GM13976 (cell line): ENCODE data around the gene METTL1.
"Not testable (repeated sequence)": the region's sequence is repeated elsewhere in the genome, so short reads cannot be mapped to it uniquely, and the experiment has no call there.

ENCODE experiments used
- DNase-seq: peaks from one replicate; pipeline ENCODE4 v3.0.0; 2012; ENCODE audit warnings: low spot score
- in situ Hi-C: fragments of 300-500 bp; cut with MboI; formaldehyde crosslinking; loops from one replicate; pipeline ENCODE4 v1.12.0; 2022; ENCODE audit warnings: low sequenced_read_pairs, mixed read lengths, inconsistent platforms; ENCODE audit not compliant: unreplicated experiment
- TF ChIP-seq, protein P1 (sequence below): IDR thresholded peaks from 2 replicates; pipeline ENCODE4 v1.5.1; 2012; ENCODE audit warnings: borderline replicate concordance, mild to moderate bottlenecking; ENCODE audit not compliant: insufficient read depth; ENCODE audit errors: extremely low read depth, missing control alignments, control extremely low read depth

METTL1 gene

DNA sequence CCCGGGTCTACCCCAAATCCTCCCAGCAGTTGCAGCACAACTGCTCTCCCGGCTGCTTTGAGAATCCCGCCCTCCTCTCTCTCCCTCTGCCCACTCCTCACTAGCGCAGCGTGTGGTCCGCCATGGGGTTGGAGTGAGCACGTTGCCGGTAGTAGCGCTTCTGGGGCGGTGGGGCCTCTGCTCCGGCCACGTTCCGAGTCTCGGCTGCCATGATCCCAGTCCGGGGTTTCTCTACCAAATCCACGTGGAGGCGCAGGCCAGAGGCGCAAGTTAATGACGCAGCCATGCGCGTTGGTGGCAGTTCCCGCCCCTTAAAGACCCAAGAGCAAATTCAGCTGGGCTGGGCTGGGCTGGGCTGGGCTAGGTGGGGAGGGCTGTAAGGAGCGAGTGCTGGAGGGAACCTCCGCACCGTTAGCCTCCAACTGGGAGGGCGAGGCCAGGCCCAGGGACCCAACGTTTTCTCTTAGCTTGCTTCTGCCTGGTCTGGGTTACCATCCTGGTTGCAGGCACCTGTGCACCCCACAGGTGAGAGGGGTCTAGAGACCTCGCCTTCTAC lies at the start of gene METTL1:
METTL1 (minus strand) TSS at position 233 of the 556 bp plus-strand sequence; CDS start at position 211, 22 bp downstream.
- peak; percentile 96 for DNase-seq
- in situ Hi-C loops = no loop called here
- TF ChIP-seq, protein P1, sequence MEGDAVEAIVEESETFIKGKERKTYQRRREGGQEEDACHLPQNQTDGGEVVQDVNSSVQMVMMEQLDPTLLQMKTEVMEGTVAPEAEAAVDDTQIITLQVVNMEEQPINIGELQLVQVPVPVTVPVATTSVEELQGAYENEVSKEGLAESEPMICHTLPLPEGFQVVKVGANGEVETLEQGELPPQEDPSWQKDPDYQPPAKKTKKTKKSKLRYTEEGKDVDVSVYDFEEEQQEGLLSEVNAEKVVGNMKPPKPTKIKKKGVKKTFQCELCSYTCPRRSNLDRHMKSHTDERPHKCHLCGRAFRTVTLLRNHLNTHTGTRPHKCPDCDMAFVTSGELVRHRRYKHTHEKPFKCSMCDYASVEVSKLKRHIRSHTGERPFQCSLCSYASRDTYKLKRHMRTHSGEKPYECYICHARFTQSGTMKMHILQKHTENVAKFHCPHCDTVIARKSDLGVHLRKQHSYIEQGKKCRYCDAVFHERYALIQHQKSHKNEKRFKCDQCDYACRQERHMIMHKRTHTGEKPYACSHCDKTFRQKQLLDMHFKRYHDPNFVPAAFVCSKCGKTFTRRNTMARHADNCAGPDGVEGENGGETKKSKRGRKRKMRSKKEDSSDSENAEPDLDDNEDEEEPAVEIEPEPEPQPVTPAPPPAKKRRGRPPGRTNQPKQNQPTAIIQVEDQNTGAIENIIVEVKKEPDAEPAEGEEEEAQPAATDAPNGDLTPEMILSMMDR = no peak

DNA sequence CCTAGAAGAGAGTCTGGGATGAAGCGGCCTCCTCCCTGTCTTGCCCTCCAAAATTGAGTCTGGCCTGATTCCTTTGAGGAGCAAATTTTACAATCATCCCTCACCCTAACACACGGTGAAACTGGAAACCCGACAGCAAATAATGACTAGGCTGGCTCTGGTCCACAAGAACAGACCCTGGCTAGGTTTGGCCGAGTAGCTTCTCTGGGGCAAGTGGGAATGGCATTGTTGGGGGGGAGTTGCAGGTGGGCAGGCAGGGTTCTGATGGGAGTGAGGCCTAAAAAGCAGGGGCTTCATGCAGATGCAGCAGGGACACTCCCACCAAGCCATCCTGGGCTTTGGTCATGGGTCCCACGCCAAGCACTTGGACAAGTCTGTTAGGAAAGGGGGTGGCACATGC lies 49.1 kb upstream of the METTL1 start:
- in situ Hi-C loops, DNase-seq: not testable (repeated sequence)

DNA sequence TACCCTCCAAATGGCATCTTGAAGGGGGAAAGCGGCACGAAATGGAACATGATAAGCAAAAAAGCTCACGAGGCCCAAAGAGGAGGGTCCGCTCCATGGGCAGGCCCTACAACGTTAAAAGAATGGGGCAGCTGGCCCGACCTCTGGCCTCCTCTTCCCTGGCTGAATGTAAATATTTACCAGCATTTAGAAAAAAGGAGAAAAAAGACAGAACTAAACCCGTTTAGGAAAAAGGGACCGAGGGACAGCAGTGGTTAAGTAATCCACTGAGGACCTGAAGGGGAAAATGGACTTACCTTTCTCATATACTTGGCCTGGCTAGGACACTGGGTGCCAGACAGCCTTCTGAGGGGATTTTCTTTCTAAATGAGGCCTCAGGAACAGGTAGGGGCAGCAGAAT lies 48.2 kb upstream of the METTL1 start:
- in situ Hi-C loops, DNase-seq: not testable (repeated sequence)

DNA sequence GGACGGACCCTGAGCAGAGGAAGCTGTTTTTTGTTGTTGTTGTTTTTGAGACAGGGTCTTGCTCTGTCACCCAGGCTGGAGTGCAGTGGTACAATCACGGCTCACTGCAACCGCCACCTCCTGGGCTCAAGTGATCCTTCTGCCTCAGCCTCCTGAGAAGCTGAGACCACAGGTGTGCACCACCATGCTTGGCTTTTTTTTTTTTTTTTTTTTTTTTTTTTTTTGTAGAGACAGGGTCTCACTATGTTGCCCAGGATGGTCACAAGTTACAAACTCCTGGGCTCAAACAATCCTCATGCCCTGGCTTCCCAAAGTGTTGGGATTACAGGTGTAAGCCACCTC lies 46.1 kb upstream of the METTL1 start:
- in situ Hi-C loops, DNase-seq: not testable (repeated sequence)

DNA sequence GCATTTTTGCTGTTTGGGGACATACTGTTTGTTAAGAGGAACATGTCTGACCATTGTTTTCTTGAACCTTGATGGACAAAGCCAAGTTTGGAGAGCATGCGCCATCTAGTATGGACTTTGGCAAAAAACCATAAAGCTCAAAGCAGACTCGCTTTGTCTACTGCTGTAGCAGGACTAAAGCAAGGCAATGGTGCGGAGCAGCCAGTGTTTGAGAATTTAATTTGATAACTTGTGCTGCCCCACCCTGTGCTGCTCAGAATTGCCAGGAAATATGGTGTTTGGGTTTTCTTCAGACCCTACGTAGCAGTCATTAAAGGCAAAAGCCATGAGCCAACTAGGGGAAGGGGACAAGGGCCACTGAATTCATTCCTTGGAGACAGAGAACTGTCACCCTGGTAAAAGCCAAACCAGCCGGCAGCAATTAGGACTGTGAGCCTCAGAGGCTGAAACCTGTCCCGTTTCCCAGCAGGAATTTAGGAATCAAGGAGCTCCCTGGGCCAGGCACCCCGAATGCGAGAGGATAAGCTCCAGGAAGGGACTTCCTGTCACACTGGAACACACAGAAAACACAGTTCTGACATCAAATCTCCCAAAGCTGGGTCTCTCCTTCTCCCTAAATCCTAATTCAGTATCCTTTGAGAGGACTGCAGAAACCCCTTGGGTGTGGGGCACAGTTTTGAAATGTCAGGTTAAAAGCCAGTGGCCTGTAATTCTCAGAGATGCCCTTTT lies 45.5 kb upstream of the METTL1 start:
- no peak for DNase-seq
- in situ Hi-C loops = no loop called here
- TF ChIP-seq, protein P1 = no peak

DNA sequence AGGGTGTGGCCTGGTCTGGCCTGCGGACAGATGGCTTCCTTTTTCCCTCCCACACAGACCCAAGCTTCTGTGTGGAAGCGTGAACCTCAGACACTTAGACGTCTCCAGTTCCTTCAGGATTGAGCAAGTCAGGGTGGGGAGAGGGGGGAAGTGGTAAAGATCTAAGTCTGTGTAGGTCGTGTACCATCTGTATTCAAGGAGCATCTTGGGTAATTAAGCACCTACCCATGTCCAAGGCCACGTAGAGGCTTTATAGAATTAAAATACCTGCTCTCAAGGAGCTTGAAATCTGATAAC lies 44.9 kb upstream of the METTL1 start:
- DNase-seq = no peak
- TF ChIP-seq, protein P1 = no peak
- in situ Hi-C loops = no loop called here

DNA sequence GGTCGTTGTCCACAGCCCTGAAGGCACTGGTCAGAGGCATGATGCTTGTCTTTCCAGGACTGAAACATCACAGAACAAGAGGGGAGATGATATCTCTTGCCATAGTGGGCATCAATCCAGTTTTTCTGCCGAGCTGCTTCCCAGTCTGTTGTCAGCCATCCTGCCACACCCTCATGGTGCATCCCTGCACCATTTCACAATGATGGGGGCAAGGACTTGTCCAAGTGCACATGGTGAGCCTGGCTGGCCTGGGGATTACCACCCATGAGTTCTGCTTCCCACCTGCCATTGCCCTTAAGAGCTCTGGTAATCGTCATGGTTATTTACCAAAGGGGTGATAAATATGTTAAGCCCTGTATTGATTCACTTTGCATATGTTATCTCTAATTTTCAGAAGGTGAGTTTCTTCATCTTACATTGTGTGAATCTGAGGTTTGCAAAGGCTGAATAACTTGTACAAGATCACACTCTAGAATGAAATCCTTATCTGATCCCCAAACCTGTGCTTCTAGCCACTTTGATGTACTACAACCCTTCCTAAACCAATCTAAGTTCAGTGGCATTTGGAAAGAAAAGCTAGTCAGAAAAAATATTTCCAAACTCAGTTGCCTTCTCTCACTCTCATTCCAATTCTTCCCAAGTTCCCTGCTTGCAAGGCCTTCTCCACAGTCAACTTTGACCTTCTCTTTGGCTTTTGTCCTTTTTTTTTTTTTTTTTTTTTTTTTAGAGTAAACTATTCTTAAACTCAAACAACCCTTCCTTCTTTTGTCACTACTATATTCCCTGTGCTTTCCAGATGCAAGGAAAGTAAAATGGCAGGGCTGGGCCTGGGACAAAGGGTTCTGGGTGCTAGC lies 44.3 kb upstream of the METTL1 start:
- in situ Hi-C loops = no loop called here
- DNase-seq = no peak
- TF ChIP-seq, protein P1 = no peak

DNA sequence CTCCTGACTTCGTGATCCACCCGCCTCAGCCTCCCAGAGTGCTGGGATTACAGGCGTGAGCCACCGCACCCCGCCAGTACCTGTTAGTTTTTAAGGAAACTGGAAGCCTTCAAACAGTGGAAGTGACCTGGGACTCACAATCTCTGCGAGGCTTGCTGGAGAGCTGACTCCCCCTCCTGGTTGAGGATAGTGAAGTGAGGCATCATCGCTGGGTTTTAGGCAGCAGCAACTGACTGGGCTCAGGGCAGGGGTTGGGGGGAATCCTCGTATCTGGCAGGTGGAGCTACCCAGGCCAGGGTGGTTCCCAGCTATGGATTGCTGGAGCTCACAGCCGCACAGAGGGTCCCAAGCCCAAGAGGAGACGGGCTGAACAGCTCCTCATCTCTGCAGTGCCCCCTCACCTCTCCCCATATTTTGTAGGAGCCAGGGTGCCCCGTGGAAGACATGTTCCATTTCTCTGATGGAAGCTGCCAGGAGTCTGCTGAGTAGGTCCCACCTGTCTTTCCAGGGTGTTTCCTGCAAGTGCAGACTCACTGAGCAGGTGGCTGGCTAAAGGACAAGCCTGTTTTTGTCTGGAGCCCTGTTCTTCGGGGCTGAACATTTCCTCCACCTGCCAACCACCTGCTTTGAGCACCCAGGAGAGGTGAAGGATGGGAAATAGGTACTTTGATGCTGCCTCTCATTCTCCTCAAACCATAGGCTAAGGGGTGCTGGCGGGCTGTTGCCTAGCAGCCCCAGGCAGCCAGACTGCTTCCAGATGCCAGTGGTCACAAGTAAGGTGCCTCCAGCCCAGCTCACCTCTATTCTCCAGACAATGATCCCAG lies 43.5 kb upstream of the METTL1 start:
- DNase-seq = no peak
- TF ChIP-seq, protein P1 = no peak
- in situ Hi-C loops = no loop called here
